K562 (cell line): Measurements from ENCODE around the gene MTERF2. TPM values are rescaled to one million over a fixed set of nuclear protein-coding genes. Genes with fewer than 3 reads are reported as not detected.
A peak's percentile ranks its signal among the peaks of the same experiment; 100 is the strongest.

ENCODE experiments used
- ARID4B ChIP-seq: sonication (generic); formaldehyde crosslinking; IDR thresholded peaks from 2 replicates; pipeline ENCODE4 v1.8.0; 2022; ENCODE audit warnings: mild to moderate bottlenecking, missing genetic modification reagents
- CHD1 ChIP-seq: fragments of 200-600 bp; sonication (generic); IDR thresholded peaks from one replicate; pipeline ENCODE4 v1.6.1; 2012; ENCODE audit warnings: mild to moderate bottlenecking, moderate library complexity, low read length, inconsistent platforms
- HMG20A ChIP-seq: fragments of 450-650 bp; formaldehyde crosslinking; conservative IDR thresholded peaks from 2 replicates; pipeline ENCODE4 v1.4.0; 2020; ENCODE audit warnings: mild to moderate bottlenecking, mixed read lengths
- NFIC ChIP-seq: fragments of 450-650 bp; IDR thresholded peaks from 2 replicates; pipeline ENCODE4 v1.6.1; 2017; ENCODE audit warnings: mild to moderate bottlenecking, inconsistent platforms
- NFIX ChIP-seq: fragments of 250-450 bp; sonication (Bioruptor Pico); IDR thresholded peaks from 2 replicates; pipeline ENCODE4 v1.4.0; 2020; ENCODE audit warnings: low read depth, mild to moderate bottlenecking, moderate library complexity
- ZNF444 ChIP-seq: fragments of 250-450 bp; sonication (Bioruptor Pico); IDR thresholded peaks from 2 replicates; pipeline ENCODE4 v1.4.0; 2020; ENCODE audit warnings: mild to moderate bottlenecking, moderate library complexity
- polyA plus RNA-seq, 8 experiments: library from polyadenylated mRNA; depleted of rRNA in 4 of 8; stranded (reverse) in 5 of 8; unstranded in 3 of 8; fragments of >200 nt; fragmentation: Nextera tagmentation in 2 of 8; fragmentation: Illumina TruSeq in 1 of 8; extraction: Ambion mirVana in 2 of 8; extraction: Trizol in 1 of 8; gene quantifications; 2 replicates each; pipeline versions ENCODE4 v1.2.1 to v1.2.3, GENCODE V29; 2011 to 2014; ENCODE audit warnings: inconsistent platforms in 1 of 8, missing spikeins in 1 of 8
- total RNA-seq, 7 experiments: library from RNA; depleted of rRNA in 6 of 7; stranded (reverse); fragments of >200 nt in 6 of 7; fragmentation: Illumina TruSeq in 2 of 7; extraction: Trizol in 2 of 7; gene quantifications; 2 replicates each; pipeline versions ENCODE4 v1.2.1 to v1.2.3, GENCODE V29; 2011 to 2021; ENCODE audit warnings: low replicate concordance in 1 of 7
- TF ChIP-seq, protein P1 (sequence below), 2 experiments: IDR thresholded peaks; 2 replicates each; pipeline ENCODE4 v1.6.1; 2012; ENCODE audit warnings: improper control_type of control experiment in 2 of 2, low read depth in 2 of 2, low read length in 2 of 2, borderline replicate concordance in 1 of 2
- TF ChIP-seq, protein P2 (sequence below): fragments of 450-650 bp; IDR thresholded peaks from 2 replicates; pipeline ENCODE4 v1.6.1; 2016; ENCODE audit warnings: mild to moderate bottlenecking, moderate library complexity

Gene MTERF2
- total and polyA plus RNA-seq, 9 of the 15 experiments (the other 6 are each of a cell fraction or from before 2014, with no cell fraction given): 10.0 to 63.2 (median 33.2) TPM

DNA sequence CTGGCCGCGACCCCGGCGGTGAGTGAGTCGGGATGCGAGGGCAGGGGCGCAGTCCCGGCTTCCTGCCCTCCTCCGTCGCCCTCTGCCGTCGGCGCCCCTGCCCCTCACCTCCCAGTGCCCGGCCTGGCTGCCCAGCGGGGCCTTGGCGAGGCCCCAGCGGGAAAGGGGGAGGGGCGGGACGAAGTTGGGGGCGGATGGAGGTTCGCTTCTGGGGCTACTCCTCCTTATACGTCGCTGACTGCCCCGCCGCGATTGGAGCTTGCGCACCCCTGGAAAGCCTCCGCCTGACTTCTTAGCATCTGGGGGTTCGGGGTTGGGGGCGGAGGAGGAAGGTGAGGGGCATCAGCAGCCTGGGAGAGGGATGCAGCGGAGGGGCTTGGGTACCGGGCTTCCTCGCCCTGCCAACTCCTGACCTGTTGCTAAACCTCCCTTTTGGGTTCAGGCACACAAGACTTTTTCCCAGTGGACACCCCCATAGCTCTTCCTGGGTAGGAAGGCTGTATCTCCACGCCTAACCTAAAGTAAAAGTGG lies 30.8 kb downstream of the MTERF2 start (continued):
- TF ChIP-seq ARID4B (peak; percentile 51), NFIX (CRISPR knock-in tag) (no peak), ZNF444 (CRISPR knock-in tag) (0 out of 2 replicates have a peak, but pooled peaks have one; percentile 39), NFIC (peak; percentile 54), CHD1 (peak; percentile 34), HMG20A (no peak)
- TF ChIP-seq, protein P1, sequence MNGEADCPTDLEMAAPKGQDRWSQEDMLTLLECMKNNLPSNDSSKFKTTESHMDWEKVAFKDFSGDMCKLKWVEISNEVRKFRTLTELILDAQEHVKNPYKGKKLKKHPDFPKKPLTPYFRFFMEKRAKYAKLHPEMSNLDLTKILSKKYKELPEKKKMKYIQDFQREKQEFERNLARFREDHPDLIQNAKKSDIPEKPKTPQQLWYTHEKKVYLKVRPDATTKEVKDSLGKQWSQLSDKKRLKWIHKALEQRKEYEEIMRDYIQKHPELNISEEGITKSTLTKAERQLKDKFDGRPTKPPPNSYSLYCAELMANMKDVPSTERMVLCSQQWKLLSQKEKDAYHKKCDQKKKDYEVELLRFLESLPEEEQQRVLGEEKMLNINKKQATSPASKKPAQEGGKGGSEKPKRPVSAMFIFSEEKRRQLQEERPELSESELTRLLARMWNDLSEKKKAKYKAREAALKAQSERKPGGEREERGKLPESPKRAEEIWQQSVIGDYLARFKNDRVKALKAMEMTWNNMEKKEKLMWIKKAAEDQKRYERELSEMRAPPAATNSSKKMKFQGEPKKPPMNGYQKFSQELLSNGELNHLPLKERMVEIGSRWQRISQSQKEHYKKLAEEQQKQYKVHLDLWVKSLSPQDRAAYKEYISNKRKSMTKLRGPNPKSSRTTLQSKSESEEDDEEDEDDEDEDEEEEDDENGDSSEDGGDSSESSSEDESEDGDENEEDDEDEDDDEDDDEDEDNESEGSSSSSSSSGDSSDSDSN (IDR thresholded peaks at IDR 0.05; ENCODE audit: borderline replicate concordance in 1 of 2, low read depth in 2 of 2, low read length in 2 of 2): no peak
- TF ChIP-seq, protein P2, sequence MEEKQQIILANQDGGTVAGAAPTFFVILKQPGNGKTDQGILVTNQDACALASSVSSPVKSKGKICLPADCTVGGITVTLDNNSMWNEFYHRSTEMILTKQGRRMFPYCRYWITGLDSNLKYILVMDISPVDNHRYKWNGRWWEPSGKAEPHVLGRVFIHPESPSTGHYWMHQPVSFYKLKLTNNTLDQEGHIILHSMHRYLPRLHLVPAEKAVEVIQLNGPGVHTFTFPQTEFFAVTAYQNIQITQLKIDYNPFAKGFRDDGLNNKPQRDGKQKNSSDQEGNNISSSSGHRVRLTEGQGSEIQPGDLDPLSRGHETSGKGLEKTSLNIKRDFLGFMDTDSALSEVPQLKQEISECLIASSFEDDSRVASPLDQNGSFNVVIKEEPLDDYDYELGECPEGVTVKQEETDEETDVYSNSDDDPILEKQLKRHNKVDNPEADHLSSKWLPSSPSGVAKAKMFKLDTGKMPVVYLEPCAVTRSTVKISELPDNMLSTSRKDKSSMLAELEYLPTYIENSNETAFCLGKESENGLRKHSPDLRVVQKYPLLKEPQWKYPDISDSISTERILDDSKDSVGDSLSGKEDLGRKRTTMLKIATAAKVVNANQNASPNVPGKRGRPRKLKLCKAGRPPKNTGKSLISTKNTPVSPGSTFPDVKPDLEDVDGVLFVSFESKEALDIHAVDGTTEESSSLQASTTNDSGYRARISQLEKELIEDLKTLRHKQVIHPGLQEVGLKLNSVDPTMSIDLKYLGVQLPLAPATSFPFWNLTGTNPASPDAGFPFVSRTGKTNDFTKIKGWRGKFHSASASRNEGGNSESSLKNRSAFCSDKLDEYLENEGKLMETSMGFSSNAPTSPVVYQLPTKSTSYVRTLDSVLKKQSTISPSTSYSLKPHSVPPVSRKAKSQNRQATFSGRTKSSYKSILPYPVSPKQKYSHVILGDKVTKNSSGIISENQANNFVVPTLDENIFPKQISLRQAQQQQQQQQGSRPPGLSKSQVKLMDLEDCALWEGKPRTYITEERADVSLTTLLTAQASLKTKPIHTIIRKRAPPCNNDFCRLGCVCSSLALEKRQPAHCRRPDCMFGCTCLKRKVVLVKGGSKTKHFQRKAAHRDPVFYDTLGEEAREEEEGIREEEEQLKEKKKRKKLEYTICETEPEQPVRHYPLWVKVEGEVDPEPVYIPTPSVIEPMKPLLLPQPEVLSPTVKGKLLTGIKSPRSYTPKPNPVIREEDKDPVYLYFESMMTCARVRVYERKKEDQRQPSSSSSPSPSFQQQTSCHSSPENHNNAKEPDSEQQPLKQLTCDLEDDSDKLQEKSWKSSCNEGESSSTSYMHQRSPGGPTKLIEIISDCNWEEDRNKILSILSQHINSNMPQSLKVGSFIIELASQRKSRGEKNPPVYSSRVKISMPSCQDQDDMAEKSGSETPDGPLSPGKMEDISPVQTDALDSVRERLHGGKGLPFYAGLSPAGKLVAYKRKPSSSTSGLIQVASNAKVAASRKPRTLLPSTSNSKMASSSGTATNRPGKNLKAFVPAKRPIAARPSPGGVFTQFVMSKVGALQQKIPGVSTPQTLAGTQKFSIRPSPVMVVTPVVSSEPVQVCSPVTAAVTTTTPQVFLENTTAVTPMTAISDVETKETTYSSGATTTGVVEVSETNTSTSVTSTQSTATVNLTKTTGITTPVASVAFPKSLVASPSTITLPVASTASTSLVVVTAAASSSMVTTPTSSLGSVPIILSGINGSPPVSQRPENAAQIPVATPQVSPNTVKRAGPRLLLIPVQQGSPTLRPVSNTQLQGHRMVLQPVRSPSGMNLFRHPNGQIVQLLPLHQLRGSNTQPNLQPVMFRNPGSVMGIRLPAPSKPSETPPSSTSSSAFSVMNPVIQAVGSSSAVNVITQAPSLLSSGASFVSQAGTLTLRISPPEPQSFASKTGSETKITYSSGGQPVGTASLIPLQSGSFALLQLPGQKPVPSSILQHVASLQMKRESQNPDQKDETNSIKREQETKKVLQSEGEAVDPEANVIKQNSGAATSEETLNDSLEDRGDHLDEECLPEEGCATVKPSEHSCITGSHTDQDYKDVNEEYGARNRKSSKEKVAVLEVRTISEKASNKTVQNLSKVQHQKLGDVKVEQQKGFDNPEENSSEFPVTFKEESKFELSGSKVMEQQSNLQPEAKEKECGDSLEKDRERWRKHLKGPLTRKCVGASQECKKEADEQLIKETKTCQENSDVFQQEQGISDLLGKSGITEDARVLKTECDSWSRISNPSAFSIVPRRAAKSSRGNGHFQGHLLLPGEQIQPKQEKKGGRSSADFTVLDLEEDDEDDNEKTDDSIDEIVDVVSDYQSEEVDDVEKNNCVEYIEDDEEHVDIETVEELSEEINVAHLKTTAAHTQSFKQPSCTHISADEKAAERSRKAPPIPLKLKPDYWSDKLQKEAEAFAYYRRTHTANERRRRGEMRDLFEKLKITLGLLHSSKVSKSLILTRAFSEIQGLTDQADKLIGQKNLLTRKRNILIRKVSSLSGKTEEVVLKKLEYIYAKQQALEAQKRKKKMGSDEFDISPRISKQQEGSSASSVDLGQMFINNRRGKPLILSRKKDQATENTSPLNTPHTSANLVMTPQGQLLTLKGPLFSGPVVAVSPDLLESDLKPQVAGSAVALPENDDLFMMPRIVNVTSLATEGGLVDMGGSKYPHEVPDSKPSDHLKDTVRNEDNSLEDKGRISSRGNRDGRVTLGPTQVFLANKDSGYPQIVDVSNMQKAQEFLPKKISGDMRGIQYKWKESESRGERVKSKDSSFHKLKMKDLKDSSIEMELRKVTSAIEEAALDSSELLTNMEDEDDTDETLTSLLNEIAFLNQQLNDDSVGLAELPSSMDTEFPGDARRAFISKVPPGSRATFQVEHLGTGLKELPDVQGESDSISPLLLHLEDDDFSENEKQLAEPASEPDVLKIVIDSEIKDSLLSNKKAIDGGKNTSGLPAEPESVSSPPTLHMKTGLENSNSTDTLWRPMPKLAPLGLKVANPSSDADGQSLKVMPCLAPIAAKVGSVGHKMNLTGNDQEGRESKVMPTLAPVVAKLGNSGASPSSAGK: no peak
